ENCODE measurements around the gene NUMBL. TPM values are rescaled to one million over a fixed set of nuclear protein-coding genes. Genes with fewer than 3 reads are reported as not detected.

NUMBL gene
- total and polyA plus RNA-seq, 9 of the 15 experiments (the other 6 are each of a cell fraction or from before 2014, with no cell fraction given): 0.39 to 38.6 (median 6.6) TPM

- intact Hi-C loops (cut with micrococcal nuclease): no loop called here
- no peaks in the 10 kb centered on the region for H3K9me1 ChIP-seq (ENCODE audit: control insufficient read depth, insufficient read depth, low read length)
- H3K9me3 ChIP-seq (replicated peaks; ENCODE audit: control insufficient read depth, insufficient read depth, low read depth, low read length): no peaks in the 10 kb centered on the region
- CTCF ChIA-PET (ENCODE audit: low intra/inter-chr PET ratio): no interaction called here
- peak overlapping the region; percentile 24 to 80; a peak in 3 of 4 replicates for H3K9ac ChIP-seq (ENCODE audit: insufficient read depth in 1 of 2, low read depth in 2 of 2, low read length in 2 of 2)
- H3K79me2 ChIP-seq (ENCODE audit: control insufficient read depth, insufficient read depth, low read length): no peaks in the 10 kb centered on the region
- POLR2A ChIA-PET: interaction anchor here (1.1 kb wide), 1 partner anchor 26 kb away, joined by 3 read pairs; no protein-coding TSS in a partner anchor
- no peaks in the 10 kb centered on the region for H3K36me3 ChIP-seq (ENCODE audit: control insufficient read depth, insufficient read depth, low read length)
- WGBS (ENCODE audit: insufficient coverage, low coverage, missing lambda C conversion rate): 13% methylated on average over 4 of the region's 5 CpGs
- peak overlapping the region; percentile 45; the same call in 2 of the 3 replicates for H3K27ac ChIP-seq (ENCODE audit: extremely low read depth, low read depth, low read length)
- H3K4me1 ChIP-seq (replicated peaks in 1 of 2; ENCODE audit: control insufficient read depth in 2 of 2, insufficient read depth in 2 of 2, low read length in 2 of 2): peaks cover 4 to 23% of the 10 kb centered on the region in 2 experiments; a peak in 4 of 5 replicates
- H3K4me3 ChIP-seq: no peak overlapping the region
- ATAC-seq (peak; percentile 90), FAIRE-seq (peak; percentile 58), DNase-seq (ENCODE audit: extremely low read depth in 1 of 4, low spot score in 3 of 4) (peak; percentile 42 to 63 (median 52))
- H3K4me2 ChIP-seq (ENCODE audit: insufficient read depth, low read length): peak overlapping the region; percentile 45
- H4K20me1 ChIP-seq (replicated peaks; ENCODE audit: control insufficient read depth, insufficient read depth, low read length): no peaks in the 10 kb centered on the region
- BruUV-seq (replicated peaks): no TSS peak
- no peaks in the 10 kb centered on the region for H3K27me3 ChIP-seq (ENCODE audit: control insufficient read depth in 2 of 2, insufficient read depth in 2 of 2, low read length in 2 of 2)
- H2AFZ ChIP-seq (ENCODE audit: low read depth, low read length): peak overlapping the region; percentile 89
- in situ Hi-C loops (cut with MboI): no loop called here
- TF ChIP-seq HDAC1 (IDR thresholded peaks at IDR 0.05) (peak in 1 of 2 experiments; percentile 49; a peak in 1 of 4 replicates), STAT6 (CRISPR knock-in tag; IDR thresholded peaks at IDR 0.05) (no peak), ZBTB7A (IDR thresholded peaks at IDR 0.05; ENCODE audit: borderline replicate concordance, control insufficient read depth, low read depth, low read length) (peak; percentile 59; the same call in 1 of the 2 replicates), PREB (CRISPR knock-in tag; IDR thresholded peaks at IDR 0.05) (no peak), ZNF551 (CRISPR knock-in tag; IDR thresholded peaks at IDR 0.05) (no peak), ATF1 (CRISPR knock-in tag; IDR thresholded peaks at IDR 0.05) (no peak), ATF1 (tag; IDR thresholded peaks at IDR 0.05) (no peak), NR2C2 (CRISPR knock-in tag; IDR thresholded peaks at IDR 0.05) (no peak), NR2C2 (tag; IDR thresholded peaks at IDR 0.05) (no peak), BCL6 (CRISPR knock-in tag; IDR thresholded peaks at IDR 0.05) (no peak), ZNF445 (CRISPR knock-in tag; IDR thresholded peaks at IDR 0.05; ENCODE audit: low read depth) (no peak), HES1 (IDR thresholded peaks at IDR 0.05; ENCODE audit: low read depth) (no peak), ZNF354B (CRISPR knock-in tag; IDR thresholded peaks at IDR 0.05) (no peak), ZNF253 (CRISPR knock-in tag; conservative IDR thresholded peaks at IDR 0.05) (no peak), ZFX (CRISPR knock-in tag; IDR thresholded peaks at IDR 0.05) (no peak), RBFOX2 (IDR thresholded peaks at IDR 0.05; ENCODE audit: low read depth, low read length) (no peak), ERF (CRISPR knock-in tag; IDR thresholded peaks at IDR 0.05) (no peak), GATAD2A (IDR thresholded peaks at IDR 0.05) (no peak), VEZF1 (CRISPR knock-in tag; IDR thresholded peaks at IDR 0.05) (peak; percentile 55), NR1H2 (CRISPR knock-in tag; IDR thresholded peaks at IDR 0.05) (no peak)
Measured at GRCh38 chr19:40640744-40641143, 49.7 kb downstream of the NUMBL start.

Data from K562 (cell line).